ENCODE results near the gene MEGF10.

MEGF10 gene

DNA sequence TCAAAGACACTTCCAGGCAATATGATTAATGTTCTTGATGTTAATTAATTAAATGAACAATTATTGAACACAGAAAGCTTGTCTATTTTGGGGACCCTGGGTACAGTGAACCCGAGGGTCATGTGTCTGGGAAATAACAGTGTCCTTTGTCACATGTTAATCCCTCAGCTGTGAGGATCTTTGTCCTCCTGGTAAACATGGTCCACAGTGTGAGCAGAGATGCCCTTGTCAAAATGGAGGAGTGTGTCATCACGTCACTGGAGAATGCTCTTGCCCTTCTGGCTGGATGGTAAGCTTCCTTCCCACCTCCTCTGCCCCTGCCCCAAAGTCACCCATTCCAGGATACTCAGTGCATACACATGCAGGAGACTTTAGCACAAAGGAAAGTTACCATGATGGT is 107.9 kb downstream of the MEGF10 start:
- no peak overlapping the region for H3K4me3 ChIP-seq (replicated peaks; ENCODE audit: low read depth, low read length)
- TF ChIP-seq, protein P1, sequence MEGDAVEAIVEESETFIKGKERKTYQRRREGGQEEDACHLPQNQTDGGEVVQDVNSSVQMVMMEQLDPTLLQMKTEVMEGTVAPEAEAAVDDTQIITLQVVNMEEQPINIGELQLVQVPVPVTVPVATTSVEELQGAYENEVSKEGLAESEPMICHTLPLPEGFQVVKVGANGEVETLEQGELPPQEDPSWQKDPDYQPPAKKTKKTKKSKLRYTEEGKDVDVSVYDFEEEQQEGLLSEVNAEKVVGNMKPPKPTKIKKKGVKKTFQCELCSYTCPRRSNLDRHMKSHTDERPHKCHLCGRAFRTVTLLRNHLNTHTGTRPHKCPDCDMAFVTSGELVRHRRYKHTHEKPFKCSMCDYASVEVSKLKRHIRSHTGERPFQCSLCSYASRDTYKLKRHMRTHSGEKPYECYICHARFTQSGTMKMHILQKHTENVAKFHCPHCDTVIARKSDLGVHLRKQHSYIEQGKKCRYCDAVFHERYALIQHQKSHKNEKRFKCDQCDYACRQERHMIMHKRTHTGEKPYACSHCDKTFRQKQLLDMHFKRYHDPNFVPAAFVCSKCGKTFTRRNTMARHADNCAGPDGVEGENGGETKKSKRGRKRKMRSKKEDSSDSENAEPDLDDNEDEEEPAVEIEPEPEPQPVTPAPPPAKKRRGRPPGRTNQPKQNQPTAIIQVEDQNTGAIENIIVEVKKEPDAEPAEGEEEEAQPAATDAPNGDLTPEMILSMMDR (IDR thresholded peaks at IDR 0.05; ENCODE audit: low read length, missing control alignments): no peak

GRCh38 chr5:127399068-127399467 is 108.5 kb downstream of the MEGF10 start:
- H3K4me3 ChIP-seq (replicated peaks; ENCODE audit: low read depth, low read length): no peak overlapping the region
- TF ChIP-seq, protein P1 (IDR thresholded peaks at IDR 0.05; ENCODE audit: low read length, missing control alignments): no peak
- no peak for DNase-seq (ENCODE audit: low read depth)

More for the DNA sequence above, 107.9 kb downstream of the MEGF10 start:
- DNase-seq (ENCODE audit: low read depth): no peak

GRCh38 chr5:127400539-127400938 is 109.9 kb downstream of the MEGF10 start:
- TF ChIP-seq, protein P1 (IDR thresholded peaks at IDR 0.05; ENCODE audit: low read length, missing control alignments): no peak
- H3K4me3 ChIP-seq (replicated peaks; ENCODE audit: low read depth, low read length): no peak overlapping the region
- no peak for DNase-seq (ENCODE audit: low read depth)

- TF ChIP-seq, protein P1 (IDR thresholded peaks at IDR 0.05; ENCODE audit: low read length, missing control alignments): no peak
- no peak overlapping the region for H3K4me3 ChIP-seq (replicated peaks; ENCODE audit: low read depth, low read length)
- no peak for DNase-seq (ENCODE audit: low read depth)
Measured at GRCh38 chr5:127400946-127401670, 110.5 kb downstream of the MEGF10 start.

- H3K4me3 ChIP-seq (replicated peaks; ENCODE audit: low read depth, low read length): no peak overlapping the region
- no peak for DNase-seq (ENCODE audit: low read depth)
- TF ChIP-seq, protein P1 (IDR thresholded peaks at IDR 0.05; ENCODE audit: low read length, missing control alignments): no peak
Measured at GRCh38 chr5:127402361-127402760, 111.8 kb downstream of the MEGF10 start.

DNA sequence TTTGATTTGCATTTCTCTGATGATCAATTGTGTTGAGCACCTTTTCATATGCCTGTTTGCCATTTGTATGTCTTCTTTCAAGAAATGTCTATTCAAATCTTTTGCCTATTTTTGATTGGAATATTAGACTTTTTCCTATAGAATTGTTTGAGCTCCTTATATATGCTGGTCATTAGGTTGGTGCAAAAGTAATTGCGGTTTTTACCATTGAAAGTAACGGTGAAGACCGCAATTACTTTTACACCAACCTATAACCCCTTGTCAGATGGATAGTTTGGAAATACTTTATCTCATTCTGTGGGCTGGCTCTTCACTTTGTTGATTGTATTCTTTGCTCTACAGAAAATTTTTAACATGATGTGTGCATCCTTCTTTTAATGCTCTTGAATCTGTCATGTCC is 113.6 kb downstream of the MEGF10 start:
- DNase-seq (ENCODE audit: low read depth): no peak
- TF ChIP-seq, protein P1 (IDR thresholded peaks at IDR 0.05; ENCODE audit: low read length, missing control alignments): no peak
- no peak overlapping the region for H3K4me3 ChIP-seq (replicated peaks; ENCODE audit: low read depth, low read length)
